Thoracic aorta (tissue), 2 donors: ENCODE data around the gene EGR2. TPM values are rescaled to one million over a fixed set of nuclear protein-coding genes. Genes with fewer than 3 reads are reported as not detected.

Experiments used
- ATAC-seq: fragments of 150-250 bp; one replicate; pipeline ENCODE4 v1.8.0; 2017; ENCODE audit warnings: low read depth; ENCODE audit not compliant: insufficient number of reproducible peaks, low FRiP score
- DNase-seq: peaks from one replicate; pipeline ENCODE4 v3.0.0-alpha.2; 2020; ENCODE audit warnings: low spot score
- H3K27ac ChIP-seq, 2 donors: fragments of 200-600 bp; sonication (generic); 1 replicate in 1 of 2; 2 replicates in 1 of 2; pipeline ENCODE4 v1.5.1; 2016; ENCODE audit warnings: mild to moderate bottlenecking in 2 of 2, moderate library complexity in 2 of 2
- H3K27me3 ChIP-seq: fragments of 200-600 bp; sonication (generic); replicated peaks from 2 replicates; pipeline ENCODE4 v1.6.0; 2016; ENCODE audit warnings: mild to moderate bottlenecking; ENCODE audit not compliant: insufficient read depth
- H3K36me3 ChIP-seq: fragments of 200-600 bp; sonication (generic); one replicate; pipeline ENCODE4 v1.5.1; 2016
- H3K4me1 ChIP-seq, 2 donors: fragments of 200-600 bp; sonication (generic); 1 replicate in 1 of 2; 2 replicates in 1 of 2; pipeline versions ENCODE4 v1.5.1 to v1.6.0; 2016; ENCODE audit warnings: low read depth in 2 of 2, mild to moderate bottlenecking in 1 of 2; ENCODE audit not compliant: control insufficient read depth in 1 of 2
- H3K4me3 ChIP-seq: fragments of 200-600 bp; sonication (generic); 2 replicates; pipeline ENCODE4 v1.5.1; 2016; ENCODE audit warnings: mild to moderate bottlenecking
- H3K9me3 ChIP-seq: fragments of 200-600 bp; sonication (generic); 2 replicates; pipeline ENCODE4 v1.5.1; 2016
- total RNA-seq, 2 donors: library from RNA; depleted of rRNA; stranded (reverse); fragments of >200 nt; gene quantifications; one replicate each; pipeline versions ENCODE4 v1.1.0 to v1.2.3, GENCODE V29; 2016
- TF ChIP-seq, protein P1 (sequence below): fragments of 200-600 bp; sonication (generic); IDR thresholded peaks from one replicate; pipeline ENCODE4 v1.5.1; 2019; ENCODE audit warnings: antibody characterized with exemption

The EGR2 gene
- total RNA-seq, 2 donors from 2014 or later = 0.95 to 3.3 TPM

DNA sequence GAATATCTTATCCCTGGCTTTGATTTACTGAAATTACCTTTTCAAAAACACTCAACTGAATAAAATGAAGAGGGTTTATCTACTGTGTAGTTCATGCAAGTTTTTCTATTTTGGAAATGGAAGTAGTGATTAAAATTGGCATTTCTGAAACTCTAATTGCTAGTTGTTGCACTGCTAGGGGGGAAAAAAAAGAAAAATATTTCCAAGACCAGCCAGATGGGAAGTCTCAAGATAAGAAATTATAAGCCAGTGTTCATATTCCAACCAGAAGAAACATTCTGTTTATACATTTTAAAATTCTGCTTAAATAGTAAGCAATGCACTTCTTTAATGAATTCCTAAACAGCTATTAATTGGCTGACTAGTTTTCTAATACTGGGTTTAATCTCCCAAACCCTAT lies 21.1 kb downstream of the EGR2 start:
- DNase-seq (no peak), ATAC-seq (no peak)
- H3K9me3 ChIP-seq = no peaks in the 10 kb centered on the region
- no peak overlapping the region for H3K27ac ChIP-seq
- H3K27me3 ChIP-seq = no peaks in the 10 kb centered on the region
- TF ChIP-seq, protein P1, sequence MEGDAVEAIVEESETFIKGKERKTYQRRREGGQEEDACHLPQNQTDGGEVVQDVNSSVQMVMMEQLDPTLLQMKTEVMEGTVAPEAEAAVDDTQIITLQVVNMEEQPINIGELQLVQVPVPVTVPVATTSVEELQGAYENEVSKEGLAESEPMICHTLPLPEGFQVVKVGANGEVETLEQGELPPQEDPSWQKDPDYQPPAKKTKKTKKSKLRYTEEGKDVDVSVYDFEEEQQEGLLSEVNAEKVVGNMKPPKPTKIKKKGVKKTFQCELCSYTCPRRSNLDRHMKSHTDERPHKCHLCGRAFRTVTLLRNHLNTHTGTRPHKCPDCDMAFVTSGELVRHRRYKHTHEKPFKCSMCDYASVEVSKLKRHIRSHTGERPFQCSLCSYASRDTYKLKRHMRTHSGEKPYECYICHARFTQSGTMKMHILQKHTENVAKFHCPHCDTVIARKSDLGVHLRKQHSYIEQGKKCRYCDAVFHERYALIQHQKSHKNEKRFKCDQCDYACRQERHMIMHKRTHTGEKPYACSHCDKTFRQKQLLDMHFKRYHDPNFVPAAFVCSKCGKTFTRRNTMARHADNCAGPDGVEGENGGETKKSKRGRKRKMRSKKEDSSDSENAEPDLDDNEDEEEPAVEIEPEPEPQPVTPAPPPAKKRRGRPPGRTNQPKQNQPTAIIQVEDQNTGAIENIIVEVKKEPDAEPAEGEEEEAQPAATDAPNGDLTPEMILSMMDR = no peak
- no peaks in the 10 kb centered on the region for H3K36me3 ChIP-seq
- peaks cover 3 to 7% of the 10 kb centered on the region in 2 donors for H3K4me1 ChIP-seq
- H3K4me3 ChIP-seq = no peak overlapping the region

DNA sequence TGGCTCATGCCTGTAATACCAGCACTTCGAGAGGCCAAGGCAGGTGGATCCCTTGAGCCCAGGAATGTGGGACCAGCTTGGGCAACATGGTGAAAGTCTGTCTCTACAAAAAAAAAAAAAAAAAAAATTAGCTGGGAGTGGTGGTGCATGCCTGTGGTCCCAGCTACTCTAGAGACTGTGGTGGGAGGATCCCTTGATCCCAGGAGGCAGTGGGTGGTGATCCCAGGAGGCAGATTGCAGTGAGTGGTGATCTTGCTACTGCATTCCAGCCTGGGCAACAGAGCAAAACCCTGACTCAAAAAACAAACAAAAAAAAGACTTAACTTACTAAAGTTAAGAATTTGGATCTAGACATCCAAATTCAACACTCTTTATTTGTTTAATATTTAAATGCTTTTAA lies 21.9 kb downstream of the EGR2 start:
- no peaks in the 10 kb centered on the region for H3K9me3 ChIP-seq
- no peaks in the 10 kb centered on the region for H3K36me3 ChIP-seq
- H3K4me1 ChIP-seq = peaks cover 9% of the 10 kb centered on the region in 2 donors
- TF ChIP-seq, protein P1 = no peak
- no peak overlapping the region for H3K27ac ChIP-seq
- DNase-seq = no peak
- no peak for ATAC-seq
- no peaks in the 10 kb centered on the region for H3K27me3 ChIP-seq
- no peak overlapping the region for H3K4me3 ChIP-seq

DNA sequence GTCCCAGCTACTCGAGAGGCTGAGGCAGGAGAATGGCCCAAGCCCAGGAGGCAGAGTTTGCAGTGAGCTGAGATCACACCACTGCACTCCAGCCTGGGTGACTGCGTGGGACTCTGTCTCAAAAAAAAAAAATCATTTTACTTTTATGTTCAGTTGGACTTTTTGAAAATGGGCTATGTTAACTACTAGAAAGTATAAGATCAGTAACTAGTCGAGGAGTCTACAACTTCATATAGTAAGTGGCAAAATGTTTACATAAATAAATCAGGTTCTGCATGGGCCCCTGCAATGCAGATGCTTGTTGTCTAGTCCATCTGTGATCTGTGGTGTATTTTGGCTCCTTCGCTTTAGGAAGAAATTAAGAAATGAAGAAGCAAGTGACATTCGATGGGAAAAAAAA lies 23.9 kb downstream of the EGR2 start:
- H3K27me3 ChIP-seq = no peaks in the 10 kb centered on the region
- no peaks in the 10 kb centered on the region for H3K36me3 ChIP-seq
- peaks cover 10 to 14% of the 10 kb centered on the region in 2 donors for H3K4me1 ChIP-seq
- ATAC-seq = no peak
- no peaks in the 10 kb centered on the region for H3K9me3 ChIP-seq
- TF ChIP-seq, protein P1 = no peak
- H3K27ac ChIP-seq = no peak overlapping the region
- no peak for DNase-seq
- no peak overlapping the region for H3K4me3 ChIP-seq

- TF ChIP-seq, protein P1 = no peak
- Histone ChIP-seq H3K36me3 (no peaks in the 10 kb centered on the region), H3K4me1 (peaks cover 10 to 14% of the 10 kb centered on the region in 2 donors), H3K27ac (no peak overlapping the region), H3K4me3 (no peak overlapping the region), H3K9me3 (no peaks in the 10 kb centered on the region), H3K27me3 (no peaks in the 10 kb centered on the region)
- DNase-seq (no peak), ATAC-seq (no peak)
These were observed 25.6 kb downstream of the EGR2 start for GRCh38 chr10:62790571-62790970.

DNA sequence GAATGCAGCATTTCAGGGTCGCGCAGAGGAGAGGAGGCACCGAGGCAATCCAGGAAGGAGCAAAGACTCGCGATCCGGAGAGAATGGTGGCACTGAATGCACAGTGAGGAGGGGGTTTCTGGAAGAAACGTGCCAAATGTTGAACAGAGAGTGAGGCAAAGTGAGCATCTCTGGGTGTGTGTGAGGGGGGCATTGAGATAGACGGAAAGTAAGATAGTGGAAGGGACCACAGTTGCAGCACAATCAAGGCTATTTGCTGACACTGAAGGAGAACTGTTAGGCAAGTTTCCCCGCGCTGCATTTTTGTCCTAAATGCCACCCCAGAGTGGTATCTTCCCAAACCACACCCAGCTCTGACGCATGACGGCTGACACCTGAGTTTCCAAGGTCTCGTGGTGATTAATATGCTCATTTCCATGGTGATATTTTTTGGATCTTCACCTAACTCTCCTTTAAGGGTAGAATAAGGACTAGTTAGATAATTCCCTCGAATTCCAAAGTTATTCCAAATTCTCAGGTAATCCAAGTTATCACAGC lies 26.1 kb downstream of the EGR2 start:
- no peak overlapping the region for H3K4me3 ChIP-seq
- no peak for DNase-seq
- H3K4me1 ChIP-seq = peaks cover 10 to 14% of the 10 kb centered on the region in 2 donors
- H3K27me3 ChIP-seq = no peaks in the 10 kb centered on the region
- ATAC-seq = no peak
- TF ChIP-seq, protein P1 = no peak
- H3K36me3 ChIP-seq = no peaks in the 10 kb centered on the region
- no peaks in the 10 kb centered on the region for H3K9me3 ChIP-seq
- no peak overlapping the region for H3K27ac ChIP-seq
